Neural cell (in vitro differentiated cells): ENCODE results near the gene ING4. TPM values are rescaled to one million over a fixed set of nuclear protein-coding genes. Genes with fewer than 3 reads are reported as not detected.

Source experiments
- H2AFZ ChIP-seq: fragments of 200-600, 300-800 bp; sonication (generic), shearing (Covaris generic); 2 replicates; pipeline ENCODE4 v1.6.0; 2014; ENCODE audit warnings: low read depth, mild to moderate bottlenecking, antibody characterized with exemption, low read length, moderate library complexity
- H3F3A ChIP-seq: fragments of 200-600 bp; shearing (Covaris generic); 2 replicates; pipeline ENCODE4 v1.6.1; 2016; ENCODE audit warnings: mild to moderate bottlenecking, moderate library complexity, mixed read lengths, antibody characterized with exemption, low read length; ENCODE audit not compliant: insufficient read depth, poor library complexity, severe bottlenecking
- H3K27ac ChIP-seq: fragments of 200-600, 300-800 bp; sonication (generic), shearing (Covaris generic); 2 replicates; pipeline ENCODE4 v1.5.1; 2014; ENCODE audit warnings: mild to moderate bottlenecking, low read length, moderate library complexity
- H3K27me3 ChIP-seq: fragments of 300-800, 200-600 bp; sonication (generic), shearing (Covaris generic); 2 replicates; pipeline ENCODE4 v1.6.0; 2014; ENCODE audit warnings: mild to moderate bottlenecking, low read depth, low read length, moderate library complexity; ENCODE audit not compliant: insufficient read depth
- H3K36me3 ChIP-seq: fragments of 300-800, 200-600 bp; sonication (generic), shearing (Covaris generic); 2 replicates; pipeline ENCODE4 v1.5.1; 2014; ENCODE audit warnings: mild to moderate bottlenecking, antibody characterized with exemption, low read length, moderate library complexity; ENCODE audit not compliant: insufficient read depth
- H3K4me2 ChIP-seq: fragments of 300-800, 200-600 bp; sonication (generic), shearing (Covaris generic); 2 replicates; pipeline ENCODE4 v1.6.0; 2014; ENCODE audit warnings: mild to moderate bottlenecking, low read length
- H3K4me3 ChIP-seq: fragments of 300-800, 200-600 bp; sonication (generic), shearing (Covaris generic); 2 replicates; pipeline ENCODE4 v1.5.1; 2014; ENCODE audit warnings: mild to moderate bottlenecking, low read length, moderate library complexity
- H3K79me2 ChIP-seq: fragments of 200-600 bp; shearing (Covaris generic); replicated peaks from 2 replicates; pipeline ENCODE4 v1.6.0; 2014; ENCODE audit warnings: mild to moderate bottlenecking, low read length, moderate library complexity; ENCODE audit not compliant: insufficient read depth
- H3K9ac ChIP-seq: fragments of 300-800, 200-600 bp; sonication (generic), shearing (Covaris generic); 2 replicates; pipeline ENCODE4 v1.6.1; 2016; ENCODE audit warnings: mild to moderate bottlenecking, low read length, mixed read lengths
- H3K9me2 ChIP-seq: fragments of 200-600 bp; shearing (Covaris generic); 2 replicates; pipeline ENCODE4 v1.6.1; 2016; ENCODE audit warnings: mild to moderate bottlenecking, low read length, mixed read lengths; ENCODE audit not compliant: insufficient read depth
- H3K9me3 ChIP-seq: fragments of 200-600, 300-800 bp; sonication (generic), shearing (Covaris generic); 2 replicates; pipeline ENCODE4 v1.6.1; 2016; ENCODE audit warnings: mild to moderate bottlenecking, mixed run types, low read length, moderate library complexity, mixed read lengths
- H4K20me1 ChIP-seq: fragments of 200-600 bp; shearing (Covaris generic); 2 replicates; pipeline ENCODE4 v1.6.1; 2016; ENCODE audit warnings: mild to moderate bottlenecking, mixed run types; ENCODE audit not compliant: insufficient read depth
- CTCF ChIP-seq: fragments of 450-650 bp; IDR thresholded peaks from 2 replicates; pipeline ENCODE4 v1.5.1; 2014; ENCODE audit warnings: antibody characterized with exemption, mild to moderate bottlenecking, moderate library complexity; ENCODE audit not compliant: poor library complexity, severe bottlenecking
- EP300 ChIP-seq: fragments of 450-650 bp; conservative IDR thresholded peaks from 2 replicates; pipeline ENCODE4 v1.6.1; 2014; ENCODE audit warnings: antibody characterized with exemption, mild to moderate bottlenecking, moderate library complexity; ENCODE audit not compliant: poor library complexity, severe bottlenecking
- EZH2 ChIP-seq: fragments of 200-600, 300-800 bp; shearing (Covaris generic), sonication (generic); IDR thresholded peaks from 2 replicates; pipeline ENCODE4 v1.6.1; 2014; ENCODE audit warnings: antibody characterized with exemption, low read length, borderline replicate concordance, mild to moderate bottlenecking; ENCODE audit not compliant: insufficient read depth, poor library complexity, severe bottlenecking
- MXI1 ChIP-seq: fragments of 450-650 bp; conservative IDR thresholded peaks from 2 replicates; pipeline ENCODE4 v1.6.1; 2014; ENCODE audit warnings: antibody characterized with exemption, mild to moderate bottlenecking; ENCODE audit not compliant: poor library complexity, severe bottlenecking
- POLR2AphosphoS5 ChIP-seq: IDR thresholded peaks from 2 replicates; pipeline ENCODE4 v1.6.1; 2012
- RAD21 ChIP-seq: fragments of 450-650 bp; conservative IDR thresholded peaks from 2 replicates; pipeline ENCODE4 v1.6.1; 2014; ENCODE audit warnings: antibody characterized with exemption, mild to moderate bottlenecking, moderate library complexity
- REST ChIP-seq: IDR thresholded peaks from 2 replicates; pipeline ENCODE4 v1.6.1; 2012; ENCODE audit warnings: borderline replicate concordance
- SMC3 ChIP-seq: fragments of 450-650 bp; conservative IDR thresholded peaks from 2 replicates; pipeline ENCODE4 v1.6.1; 2014; ENCODE audit warnings: antibody characterized with exemption, mild to moderate bottlenecking, moderate library complexity; ENCODE audit not compliant: poor library complexity
- TAF1 ChIP-seq: IDR thresholded peaks from 2 replicates; pipeline ENCODE4 v1.6.1; 2012; ENCODE audit warnings: low read depth
- polyA plus RNA-seq: library from polyadenylated mRNA; depleted of rRNA; stranded (reverse); fragments of >200 nt; gene quantifications from 2 replicates; pipeline ENCODE4 v1.2.3, GENCODE V29; 2014

The ING4 gene
- polyA plus RNA-seq, 1 donor from 2014 or later, result 540 TPM

- Histone ChIP-seq H3K4me3 (peak overlapping the region; percentile 97), H3K9ac (peak overlapping the region; percentile 96), H3K9me2 (no peaks in the 10 kb centered on the region), H3K27ac (peak overlapping the region; percentile 77), H2AFZ (peak overlapping the region; percentile 80), H3K36me3 (no peaks in the 10 kb centered on the region), H3K4me2 (peak overlapping the region; percentile 88), H4K20me1 (no peaks in the 10 kb centered on the region), H3K9me3 (no peaks in the 10 kb centered on the region), H3K79me2 (peaks cover 8% of the 10 kb centered on the region), H3F3A (no peaks in the 10 kb centered on the region), H3K27me3 (no peaks in the 10 kb centered on the region)
- TF ChIP-seq EP300 (no peak), TAF1 (peak; percentile 53), RAD21 (no peak), SMC3 (no peak), POLR2AphosphoS5 (peak; percentile 3), REST (peak; percentile 29), CTCF (no peak), MXI1 (peak; percentile 22), EZH2 (no peak)
These were observed 37.2 kb upstream of the ING4 start for GRCh38 chr12:6699989-6700645.

- TF ChIP-seq MXI1, result no peak
- TF ChIP-seq EP300, result no peak
- H3K79me2 ChIP-seq, result peaks cover 8% of the 10 kb centered on the region
- peak overlapping the region; percentile 88 for H3K4me2 ChIP-seq
- peak overlapping the region; percentile 97 for H3K4me3 ChIP-seq
- no peaks in the 10 kb centered on the region for H3K36me3 ChIP-seq
- H3F3A ChIP-seq, result no peaks in the 10 kb centered on the region
- H3K9me3 ChIP-seq, result no peaks in the 10 kb centered on the region
- peak overlapping the region; percentile 77 for H3K27ac ChIP-seq
- no peaks in the 10 kb centered on the region for H3K9me2 ChIP-seq
- H2AFZ ChIP-seq, result peak overlapping the region; percentile 80
- no peaks in the 10 kb centered on the region for H4K20me1 ChIP-seq
- peak overlapping the region; percentile 96 for H3K9ac ChIP-seq
- H3K27me3 ChIP-seq, result no peaks in the 10 kb centered on the region
These were observed 36.5 kb upstream of the ING4 start for GRCh38 chr12:6699259-6699988.
